Esophagus (tissue), 2 donors: Measurements from ENCODE around the gene CPN2. TPM values are rescaled to one million over a fixed set of nuclear protein-coding genes. Genes with fewer than 3 reads are reported as not detected.

Experiments
- H3K27ac ChIP-seq, 2 donors: one replicate each; pipeline ENCODE4 v1.5.1; 2013; ENCODE audit warnings: low read depth in 2 of 2, mild to moderate bottlenecking in 2 of 2, inconsistent platforms in 1 of 2, low read length in 1 of 2, moderate library complexity in 1 of 2
- H3K27me3 ChIP-seq, 2 donors: one replicate each; pipeline ENCODE4 v1.6.1; 2013; ENCODE audit warnings: low read length in 2 of 2, control low read depth in 1 of 2, mild to moderate bottlenecking in 1 of 2; ENCODE audit not compliant: insufficient read depth in 2 of 2, control insufficient read depth in 1 of 2
- H3K36me3 ChIP-seq, 2 donors: one replicate each; pipeline ENCODE4 v1.6.1; 2013; ENCODE audit warnings: low read length in 1 of 2; ENCODE audit not compliant: control insufficient read depth in 2 of 2, insufficient read depth in 2 of 2
- H3K4me1 ChIP-seq, 2 donors: one replicate each; pipeline ENCODE4 v1.6.1; 2013; ENCODE audit warnings: low read length in 1 of 2; ENCODE audit not compliant: control insufficient read depth in 2 of 2, insufficient read depth in 2 of 2
- H3K4me3 ChIP-seq, 2 donors: one replicate each; pipeline ENCODE4 v1.5.1; 2013; ENCODE audit warnings: low read length in 2 of 2, mild to moderate bottlenecking in 2 of 2, low read depth in 1 of 2, moderate library complexity in 1 of 2
- H3K9me3 ChIP-seq, 2 donors: one replicate each; pipeline ENCODE4 v1.6.1; 2013; ENCODE audit warnings: mild to moderate bottlenecking in 2 of 2, low read depth in 1 of 2, low read length in 1 of 2, moderate library complexity in 1 of 2; ENCODE audit not compliant: control insufficient read depth in 2 of 2, insufficient read depth in 1 of 2
- WGBS, 2 donors: extraction: QIAGEN DNeasy Blood & Tissue Kit; methylation state at CpG; one replicate each; pipeline ENCODE4 v1.1.7; 2013; 5-methylcytosine and 5-hydroxymethylcytosine counted together
- polyA plus RNA-seq, 2 donors: library from polyadenylated mRNA; stranded (reverse); fragments of 200-250 nt; gene quantifications; one replicate each; pipeline ENCODE4 v1.2.3, GENCODE V29; 2013
- donor health status: healthy with polysubstance abuse.
- donor health status: Bipolar disorder and iron deficiency.

CPN2 gene
- polyA plus RNA-seq, result under 1 TPM in 1 of 2 donors, not detected in 1; 0.02 TPM

DNA sequence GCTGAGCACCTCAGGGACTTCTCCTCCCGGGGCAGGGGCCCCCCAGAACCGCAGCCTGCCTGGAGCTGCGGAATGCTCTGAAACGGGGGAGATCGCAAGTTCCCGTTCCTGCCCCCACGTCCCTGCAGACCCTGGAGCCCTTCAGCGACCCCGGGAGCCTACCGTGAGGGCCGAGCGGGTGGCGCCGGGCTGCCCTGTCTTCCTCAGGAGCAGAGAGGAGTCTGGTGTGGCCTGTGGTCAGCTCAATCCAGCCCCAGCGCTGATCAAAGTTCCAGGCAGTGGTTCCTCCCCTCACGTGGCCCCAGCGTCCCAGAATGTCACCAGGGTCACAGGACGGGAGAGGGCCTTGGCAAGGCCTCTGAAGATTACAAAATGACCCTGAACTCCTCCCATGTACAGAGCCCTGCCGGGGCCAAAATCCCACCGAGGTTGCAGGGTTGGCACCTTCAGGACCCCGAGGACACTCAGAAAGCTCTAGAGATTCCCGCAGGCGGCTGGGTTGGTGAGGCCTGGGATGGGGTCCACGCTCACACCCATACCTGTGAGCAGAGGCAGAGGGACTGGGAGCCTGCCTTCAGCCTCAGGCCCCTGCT, at the start of gene CPN2:
TSS of gene CPN2 (minus strand) at position 249 of the 593 bp plus-strand sequence. CDS start 8,626 bp downstream, outside the sequence.
- no peaks in the 10 kb centered on the region for H3K36me3 ChIP-seq
- no peaks in the 10 kb centered on the region for H3K27me3 ChIP-seq
- 88 to 94% methylated on average over 24 of the region's 24 CpGs for WGBS, 2 donors
- H3K4me3 ChIP-seq, result no peak within 1 kb of the TSS
- no peak within 1 kb of the TSS for H3K27ac ChIP-seq
- no peaks in the 10 kb centered on the region for H3K9me3 ChIP-seq
- H3K4me1 ChIP-seq, result no peaks in the 10 kb centered on the region

DNA sequence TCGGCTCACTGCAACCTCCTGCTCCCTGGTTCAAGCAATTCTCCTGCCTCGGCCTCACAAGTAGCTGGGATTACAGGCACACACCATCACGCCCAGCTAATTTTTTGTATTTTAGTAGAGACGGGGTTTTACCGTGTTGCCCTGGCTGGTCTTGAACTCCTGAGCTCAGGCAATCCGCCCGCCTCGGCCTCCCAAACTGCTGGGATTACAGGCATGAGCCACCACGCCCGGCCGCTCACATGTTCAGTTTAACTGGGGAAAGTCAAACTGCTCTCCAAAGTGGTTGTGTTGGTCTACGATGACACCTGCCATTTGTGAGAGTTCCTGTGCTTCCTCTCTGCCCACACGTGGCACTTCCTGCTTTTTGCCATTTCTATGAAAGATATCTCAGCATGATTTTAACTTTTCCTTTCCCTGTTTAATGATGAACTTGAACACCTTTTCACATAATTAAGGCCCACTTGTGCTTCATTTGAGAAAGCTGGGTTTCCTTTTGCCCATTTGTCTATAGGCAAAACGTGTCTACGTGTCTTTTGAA, 48.8 kb upstream of the CPN2 start:
- Histone ChIP-seq H3K4me1 (peaks cover 4 to 11% of the 10 kb centered on the region in 2 donors), H3K36me3 (no peaks in the 10 kb centered on the region), H3K27me3 (no peaks in the 10 kb centered on the region), H3K9me3 (no peaks in the 10 kb centered on the region), H3K4me3 (no peak overlapping the region), H3K27ac (no peak overlapping the region)
- 83 to 86% methylated on average over 15 of the region's 15 CpGs for WGBS, 2 donors

DNA sequence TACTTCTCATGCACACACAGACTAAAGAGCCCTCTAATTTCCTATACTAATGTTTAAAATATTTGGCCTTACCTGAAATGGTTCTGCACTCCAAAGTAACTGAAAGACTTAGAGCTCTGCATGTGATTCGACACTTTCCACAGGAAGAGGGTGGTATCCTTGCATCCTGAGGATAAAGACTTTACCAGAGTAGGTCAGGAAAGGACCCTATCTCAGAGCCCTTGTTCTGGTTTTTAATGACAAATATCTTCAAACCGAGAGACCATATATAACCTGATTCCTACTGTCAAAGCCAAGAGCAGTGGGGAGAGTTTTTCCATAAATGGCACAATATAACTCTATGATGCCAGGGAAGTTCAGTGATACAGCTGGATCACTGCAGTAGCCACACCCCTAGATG, 48.0 kb upstream of the CPN2 start, which contains the start of gene GP5:
TSS of gene GP5 (minus strand) at position 101 of the 400 bp plus-strand sequence. CDS start 984 bp downstream, outside the sequence.
- Histone ChIP-seq H3K27ac (no peak within 1 kb of the TSS), H3K4me1 (peaks cover 4 to 11% of the 10 kb centered on the region in 2 donors)

DNA sequence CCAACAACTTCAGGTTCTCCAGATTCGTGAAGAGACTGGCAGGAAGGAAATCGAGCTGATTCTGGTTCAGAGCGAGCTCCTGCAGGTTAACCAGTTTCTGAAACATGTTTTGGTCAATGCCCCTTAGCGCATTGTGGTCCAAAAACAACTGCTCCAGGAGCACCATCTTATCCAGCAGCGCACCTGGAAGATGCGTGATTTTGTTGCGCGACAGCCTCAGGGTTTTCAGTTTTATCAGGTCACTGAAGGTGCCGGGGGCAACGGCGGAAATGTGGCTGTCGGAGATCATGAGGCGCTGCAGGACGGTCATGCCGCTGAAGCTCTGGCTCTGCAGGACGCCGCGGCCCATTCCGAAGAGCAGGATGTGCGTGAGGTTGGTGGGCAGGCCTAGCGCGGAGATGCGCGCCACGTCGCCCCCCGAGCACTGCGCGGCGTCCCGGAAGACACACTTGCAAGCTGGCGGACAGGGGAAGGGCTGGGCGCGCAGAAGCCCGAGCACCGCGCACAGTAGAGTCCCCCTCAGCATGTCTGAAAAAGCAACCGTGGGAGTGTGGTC, 46.7 kb upstream of the CPN2 start:
- Histone ChIP-seq H3K4me3 (peak overlapping the region in 1 of 2 donors; percentile 38), H3K36me3 (no peaks in the 10 kb centered on the region), H3K27me3 (no peaks in the 10 kb centered on the region), H3K27ac (no peak overlapping the region), H3K9me3 (no peaks in the 10 kb centered on the region), H3K4me1 (peaks cover 4 to 11% of the 10 kb centered on the region in 2 donors)
- WGBS, 2 donors, result 15 to 22% methylated on average over 38 of the region's 38 CpGs

More for the DNA sequence above, 48.0 kb upstream of the CPN2 start, which contains the start of gene GP5:
- Histone ChIP-seq H3K36me3 (no peaks in the 10 kb centered on the region), H3K4me3 (peak within 1 kb of the TSS in 1 of 2 donors; percentile 38), H3K27me3 (no peaks in the 10 kb centered on the region), H3K9me3 (no peaks in the 10 kb centered on the region)
- 72 to 74% methylated on average over 2 of the region's 2 CpGs for WGBS, 2 donors

DNA sequence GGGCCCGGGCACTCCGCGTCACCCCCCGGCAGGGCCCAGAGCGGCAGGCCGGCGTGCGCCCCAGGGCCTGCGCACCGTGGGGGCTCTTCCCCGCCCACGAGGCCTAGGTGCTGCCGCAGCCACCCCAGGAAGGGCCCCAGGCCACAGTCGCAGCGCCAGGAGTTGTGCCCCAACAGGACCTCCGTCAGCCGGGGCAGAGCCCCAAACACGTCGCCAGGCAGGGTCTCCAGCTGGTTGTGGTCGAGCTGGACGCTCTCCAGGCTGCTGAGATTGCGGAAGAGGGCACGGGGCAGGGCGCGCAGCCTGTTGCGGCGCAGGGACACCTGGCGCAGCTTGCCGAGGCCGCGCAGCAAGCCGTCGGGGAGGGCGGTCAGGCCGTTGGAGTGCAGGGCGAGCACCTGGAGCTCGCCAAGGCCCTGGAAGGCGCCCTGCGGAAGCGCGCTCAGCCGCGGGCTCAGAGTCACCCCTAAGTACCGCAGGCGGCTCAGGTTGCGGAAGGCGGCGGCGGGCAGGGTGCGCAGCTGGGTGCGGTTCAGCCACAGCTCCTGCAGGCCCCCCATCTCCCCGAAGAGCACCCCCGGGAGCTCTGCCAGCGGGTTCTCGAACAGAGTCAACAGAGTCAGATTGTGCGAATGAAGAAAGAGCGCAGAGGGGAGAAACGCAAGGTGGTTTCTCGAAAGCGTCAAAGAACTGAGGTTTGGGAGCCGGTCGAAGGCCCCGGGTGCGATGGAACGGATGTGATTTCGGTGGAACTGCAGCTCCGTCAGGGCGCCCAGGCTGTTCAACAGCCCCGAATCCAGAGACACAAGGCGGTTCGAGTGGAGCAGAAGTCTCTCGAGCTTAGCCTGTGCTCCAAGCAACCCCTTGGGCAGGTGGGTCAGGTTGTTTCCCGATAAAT, 46.0 kb upstream of the CPN2 start:
- 20% methylated on average over 72 to 73 of the region's 73 CpGs for WGBS, 2 donors
- Histone ChIP-seq H3K36me3 (no peaks in the 10 kb centered on the region), H3K27ac (no peak overlapping the region), H3K27me3 (no peaks in the 10 kb centered on the region), H3K4me3 (peak overlapping the region; percentile 29 to 38), H3K4me1 (peaks cover 4 to 11% of the 10 kb centered on the region in 2 donors), H3K9me3 (no peaks in the 10 kb centered on the region)

GRCh38 chr3:194396539-194396858, 45.4 kb upstream of the CPN2 start:
- 19 to 20% methylated on average over 13 of the region's 13 CpGs for WGBS, 2 donors

DNA sequence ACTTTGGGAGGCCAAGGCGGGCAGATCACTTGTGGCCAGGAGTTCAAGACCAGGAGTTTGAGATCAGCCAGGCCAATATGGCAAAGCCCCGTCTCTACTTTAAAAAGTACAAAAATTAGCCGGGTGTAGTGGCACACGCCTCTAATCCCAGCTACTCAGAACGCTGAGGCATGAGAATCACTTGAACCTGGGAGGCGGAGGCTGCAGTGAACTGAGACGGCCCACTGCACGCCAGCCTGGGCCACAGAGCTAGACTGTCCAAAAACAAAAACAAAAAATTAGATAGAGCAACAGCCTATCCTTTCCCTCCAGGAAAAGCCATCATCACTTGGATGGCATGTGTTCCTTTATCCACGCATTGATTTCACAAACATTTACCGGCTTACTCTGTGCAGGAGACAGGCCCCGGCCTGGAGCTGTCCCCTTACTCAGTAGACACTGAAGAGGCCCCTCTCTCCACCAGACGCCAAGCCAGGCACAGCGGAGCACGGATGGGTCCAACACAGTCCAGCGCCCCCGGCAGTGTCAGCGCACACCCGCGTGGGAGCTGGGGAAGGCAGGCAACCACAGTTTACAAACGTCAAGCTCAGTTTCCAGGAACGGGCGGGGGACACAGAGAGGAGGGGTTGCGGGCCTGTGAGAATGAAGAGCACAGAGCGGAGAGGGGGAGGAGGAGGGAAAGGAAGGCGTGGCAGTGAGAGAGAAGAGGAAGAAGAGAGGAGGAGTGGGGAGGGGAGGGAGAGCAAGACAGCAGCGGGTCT, 44.8 kb upstream of the CPN2 start:
- Histone ChIP-seq H3K27me3 (no peaks in the 10 kb centered on the region), H3K4me1 (peaks cover 4 to 11% of the 10 kb centered on the region in 2 donors), H3K4me3 (no peak overlapping the region), H3K27ac (peak overlapping the region in 1 of 2 donors; percentile 37), H3K9me3 (no peaks in the 10 kb centered on the region), H3K36me3 (no peaks in the 10 kb centered on the region)
- 33 to 45% methylated on average over 26 of the region's 26 CpGs for WGBS, 2 donors

More at GRCh38 chr3:194396539-194396858, 45.4 kb upstream of the CPN2 start:
- Histone ChIP-seq H3K4me3 (no peak overlapping the region), H3K27ac (no peak overlapping the region), H3K36me3 (no peaks in the 10 kb centered on the region), H3K27me3 (no peaks in the 10 kb centered on the region), H3K4me1 (peaks cover 4 to 11% of the 10 kb centered on the region in 2 donors), H3K9me3 (no peaks in the 10 kb centered on the region)

DNA sequence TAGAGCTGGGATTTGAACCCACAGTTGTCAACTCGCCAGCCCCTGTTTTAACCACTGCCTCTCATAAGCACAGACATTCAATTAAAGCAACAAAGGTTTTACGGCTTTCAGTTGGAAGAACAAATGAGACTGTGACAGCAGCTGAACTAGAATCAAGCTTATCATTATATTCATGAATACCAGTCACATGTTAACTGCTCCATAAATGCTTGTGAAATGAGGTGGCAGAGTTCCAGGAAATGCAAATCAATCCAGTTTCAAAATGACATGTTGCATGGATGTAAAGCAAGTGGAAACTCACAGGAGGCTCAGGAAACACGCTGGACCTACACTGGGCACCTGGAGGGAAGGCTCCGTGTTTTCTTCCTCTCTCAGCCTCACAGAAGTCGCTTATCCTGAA, 44.1 kb upstream of the CPN2 start:
- Histone ChIP-seq H3K27ac (no peak overlapping the region), H3K9me3 (no peaks in the 10 kb centered on the region), H3K36me3 (no peaks in the 10 kb centered on the region), H3K27me3 (no peaks in the 10 kb centered on the region), H3K4me1 (peaks cover 4 to 11% of the 10 kb centered on the region in 2 donors), H3K4me3 (no peak overlapping the region)
- WGBS, 2 donors, result 78 to 80% methylated on average over 5 of the region's 5 CpGs

DNA sequence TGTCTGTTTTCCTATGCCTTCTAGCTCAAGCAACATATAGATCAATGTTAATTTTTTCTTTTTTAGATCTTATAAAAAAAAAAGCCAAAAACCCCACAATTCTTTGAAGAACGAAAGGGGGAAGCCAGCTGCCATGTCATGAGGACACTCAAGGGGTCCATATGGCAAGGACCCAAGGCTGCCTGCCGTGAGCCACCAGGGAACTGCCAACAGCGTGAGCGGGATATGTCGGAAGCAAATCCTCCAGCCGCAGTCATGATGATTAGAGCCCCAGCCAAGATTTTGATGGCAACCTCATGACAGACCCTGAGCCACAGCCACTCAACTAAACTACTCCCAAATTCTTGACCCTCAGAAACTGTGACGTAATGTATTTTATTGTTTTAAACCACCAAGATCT, 41.4 kb upstream of the CPN2 start:
- Histone ChIP-seq H3K27ac (no peak overlapping the region), H3K36me3 (no peaks in the 10 kb centered on the region), H3K4me1 (peaks cover 4 to 8% of the 10 kb centered on the region in 2 donors), H3K27me3 (no peaks in the 10 kb centered on the region), H3K9me3 (no peaks in the 10 kb centered on the region), H3K4me3 (no peak overlapping the region)
- 91% methylated on average over 7 of the region's 7 CpGs for WGBS, 2 donors
